Inflammatory macrophage treated with lipopolysaccharide for 4 hours (primary cell): Measurements from ENCODE around the gene TBCD.
A peak's percentile ranks its signal among the peaks of the same experiment; 100 is the strongest.

Experiments
- DNase-seq: peaks from one replicate; pipeline ENCODE4 v3.0.0-alpha.2; 2020

Gene TBCD

DNA sequence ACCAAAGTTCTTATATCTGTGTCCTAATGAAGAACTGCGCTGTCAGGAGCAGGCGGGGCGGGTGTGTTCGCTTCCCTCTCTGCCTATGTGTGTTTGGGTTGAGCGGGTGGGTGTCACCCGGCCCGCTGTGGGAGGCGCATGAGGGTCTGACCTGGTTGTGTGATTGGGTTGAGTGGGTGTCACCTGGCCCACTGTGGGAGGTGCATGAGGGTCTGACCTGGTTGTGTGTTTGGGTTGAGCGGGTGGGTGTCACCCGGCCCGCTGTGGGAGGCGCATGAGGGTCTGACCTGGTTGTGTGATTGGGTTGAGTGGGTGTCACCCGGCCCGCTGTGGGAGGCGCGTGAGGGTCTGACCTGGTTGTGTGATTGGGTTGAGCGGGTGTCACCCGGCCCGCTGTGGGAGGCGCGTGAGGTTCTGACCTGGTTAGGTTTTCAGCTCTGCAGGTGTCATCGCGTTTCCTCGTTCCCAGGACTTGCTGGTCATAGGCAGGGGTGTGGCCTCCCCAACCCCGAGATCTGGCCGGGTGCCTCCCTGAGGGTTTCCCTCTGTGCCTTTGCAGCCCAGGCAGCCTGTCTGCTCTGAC is 157.5 kb downstream of the TBCD start:
- no peak for DNase-seq

GRCh38 chr17:82910041-82910481 is 158.2 kb downstream of the TBCD start:
- no peak for DNase-seq

GRCh38 chr17:82910770-82911169 is 158.9 kb downstream of the TBCD start:
- DNase-seq, result no peak

DNA sequence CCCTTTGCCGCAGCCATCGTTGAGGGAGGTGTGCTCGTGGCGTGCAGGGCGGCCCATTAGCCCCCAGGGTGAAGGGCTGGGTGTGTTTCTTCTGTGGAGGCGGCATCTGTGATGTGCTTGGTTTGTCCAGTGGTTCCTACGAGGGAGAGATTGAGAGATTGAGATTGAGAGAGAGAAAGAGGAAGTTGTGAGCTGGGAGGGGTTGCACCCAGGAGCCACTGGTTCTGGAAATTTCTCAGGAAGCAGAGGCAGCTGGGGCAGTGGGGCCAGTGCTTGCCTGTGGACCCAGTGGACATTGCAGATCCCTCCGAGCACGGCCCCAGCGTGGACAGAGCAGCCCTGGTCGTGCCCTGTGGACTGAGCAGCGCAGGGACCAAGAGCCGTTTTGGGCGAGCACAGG is 160.0 kb downstream of the TBCD start:
- DNase-seq, result peak; percentile 62

DNA sequence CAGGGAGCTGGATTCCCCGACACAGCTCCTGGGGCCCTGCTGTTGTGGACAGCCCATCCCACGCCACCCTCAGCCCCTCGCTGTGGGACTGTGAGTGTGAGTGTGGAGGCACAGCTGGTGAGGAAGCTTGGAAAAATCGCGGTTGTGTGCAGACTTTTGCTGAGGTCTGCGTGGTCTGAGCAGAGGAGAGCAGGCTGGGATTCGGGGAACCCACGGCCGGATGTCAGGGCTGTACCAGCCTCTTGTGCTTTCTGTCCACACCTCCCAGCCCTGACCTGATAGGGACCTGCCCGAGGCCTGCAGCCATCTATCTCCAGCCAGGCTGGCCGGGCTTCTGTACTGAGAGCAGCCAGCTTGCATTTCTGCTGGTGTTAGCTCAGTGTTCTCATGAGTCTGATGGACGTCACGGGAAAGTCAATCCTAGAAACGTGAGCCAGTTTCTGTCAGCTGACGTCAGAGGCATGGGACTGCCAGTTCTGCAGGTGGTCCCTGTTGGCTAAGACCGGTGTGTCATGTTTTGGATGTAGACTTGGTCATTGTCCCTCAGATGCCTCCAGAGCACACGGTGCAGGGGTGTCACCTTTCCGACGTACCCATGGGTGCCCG is 160.7 kb downstream of the TBCD start:
- DNase-seq, result no peak

DNA sequence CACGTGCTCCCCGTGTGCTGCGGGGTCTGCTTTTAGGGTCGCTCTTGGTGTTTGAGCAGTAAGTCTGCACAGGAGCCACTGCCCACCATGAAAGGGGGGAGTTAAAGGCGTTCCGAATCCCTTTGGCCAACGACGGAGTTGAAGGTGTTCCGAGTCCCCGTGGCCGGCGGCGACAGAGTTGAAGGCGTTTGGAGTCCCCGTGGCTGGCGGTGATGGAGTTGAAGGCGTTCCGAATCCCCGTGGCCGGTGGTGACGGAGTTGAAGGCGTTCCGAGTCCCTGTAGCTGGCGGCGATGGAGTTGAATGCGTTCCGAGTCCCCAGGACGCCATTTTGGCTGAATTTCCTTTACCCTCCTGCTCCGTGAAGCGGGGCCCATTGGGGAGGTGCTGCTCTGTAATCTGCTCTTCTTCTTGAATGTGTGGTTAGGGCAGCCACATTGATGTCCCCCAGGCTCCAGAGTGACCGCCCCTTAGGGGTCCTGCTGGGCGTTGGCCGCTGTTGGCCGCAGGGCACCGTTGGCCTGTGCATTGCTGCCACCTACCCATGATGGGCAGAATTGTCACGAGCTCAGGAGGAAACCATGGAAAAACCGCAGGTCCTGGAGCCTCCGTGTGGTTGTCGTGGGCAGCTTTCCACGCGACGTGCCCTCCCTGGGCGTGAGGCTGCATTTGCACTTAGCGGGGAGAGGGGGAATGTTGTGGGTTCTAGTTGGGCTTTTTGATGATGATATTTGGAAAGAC is 161.6 kb downstream of the TBCD start:
- no peak for DNase-seq

GRCh38 chr17:82914375-82914774 is 162.5 kb downstream of the TBCD start:
- no peak for DNase-seq

GRCh38 chr17:82915010-82915756 is 163.3 kb downstream of the TBCD start:
- no peak for DNase-seq

- DNase-seq, result no peak
Observed at GRCh38 chr17:82915757-82916027, 163.8 kb downstream of the TBCD start.

DNA sequence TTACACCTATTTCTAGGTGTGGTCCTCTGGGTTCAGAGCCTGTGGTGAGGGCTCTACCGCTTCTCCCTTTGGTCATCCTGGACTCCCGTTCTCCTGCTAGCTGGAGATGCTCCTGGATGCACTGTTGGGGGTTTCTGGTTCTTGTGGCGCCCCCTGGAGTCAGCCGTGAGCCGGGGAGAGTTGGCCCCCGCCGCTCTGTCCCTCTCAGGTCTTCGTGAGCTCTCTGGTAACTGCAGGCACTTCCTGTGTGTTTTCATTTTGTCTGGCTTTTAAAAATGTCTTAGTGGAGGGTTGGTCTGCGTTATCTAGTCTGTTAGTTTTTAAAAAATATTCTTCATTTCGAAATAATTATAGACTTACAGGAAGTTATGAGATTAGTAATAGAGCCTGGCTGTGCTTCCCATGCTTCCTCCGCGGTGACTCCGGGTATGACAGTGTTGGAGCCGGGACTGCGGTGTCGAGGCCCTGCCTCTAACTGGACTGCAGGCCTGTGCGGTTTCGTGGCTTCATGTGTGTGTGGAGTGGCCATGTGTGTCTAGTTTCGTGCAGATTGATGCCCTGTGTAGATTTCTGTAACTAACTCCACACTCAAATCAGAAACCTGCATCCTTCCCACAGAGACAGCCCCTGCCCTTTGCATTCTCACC is 166.0 kb downstream of the TBCD start:
- DNase-seq, result peak; percentile 6

- no peak for DNase-seq
Observed at GRCh38 chr17:82918508-82918907, 166.6 kb downstream of the TBCD start.

- no peak for DNase-seq
Observed at GRCh38 chr17:82920150-82920549, 168.3 kb downstream of the TBCD start.

DNA sequence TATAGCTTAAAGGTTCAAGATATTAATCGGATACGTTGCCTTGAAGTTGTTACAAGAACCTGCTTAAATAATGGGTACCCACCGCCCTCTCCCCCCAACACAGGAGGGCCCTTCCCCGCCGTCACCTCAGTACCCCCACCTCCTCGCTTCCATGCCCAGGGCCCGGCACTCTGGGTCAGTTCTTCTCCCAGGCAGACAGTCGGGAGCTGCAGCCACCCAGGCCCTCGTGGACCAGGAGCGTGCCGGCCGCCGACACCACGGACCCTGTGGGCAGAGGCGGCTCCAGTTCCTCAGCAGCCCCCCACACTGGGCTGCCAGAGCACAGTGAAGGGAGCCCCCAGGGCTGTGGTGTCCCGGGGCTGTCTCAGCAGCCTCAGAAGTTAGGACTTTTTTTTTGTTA is 168.8 kb downstream of the TBCD start:
- DNase-seq, result no peak

DNA sequence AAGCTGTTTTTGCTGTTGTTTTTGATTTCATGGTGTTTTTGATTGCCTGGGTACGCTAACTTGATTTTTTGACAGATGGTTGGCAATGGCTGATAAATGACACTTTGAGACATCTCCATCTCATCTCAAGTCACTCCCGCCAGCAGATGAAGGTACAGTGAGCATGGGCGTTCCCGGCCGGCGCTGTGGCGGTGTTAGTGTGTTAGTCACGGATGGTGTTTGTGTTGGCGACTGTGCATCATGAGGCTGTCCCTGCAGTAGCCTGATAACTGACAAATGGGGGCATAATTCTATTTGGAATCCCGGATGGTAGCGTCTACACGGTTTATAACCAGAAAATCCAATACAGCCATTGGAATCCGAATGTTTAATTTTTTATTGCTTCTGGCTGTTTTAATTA is 169.6 kb downstream of the TBCD start:
- no peak for DNase-seq

GRCh38 chr17:82922646-82923045 is 170.8 kb downstream of the TBCD start:
- DNase-seq, result no peak

DNA sequence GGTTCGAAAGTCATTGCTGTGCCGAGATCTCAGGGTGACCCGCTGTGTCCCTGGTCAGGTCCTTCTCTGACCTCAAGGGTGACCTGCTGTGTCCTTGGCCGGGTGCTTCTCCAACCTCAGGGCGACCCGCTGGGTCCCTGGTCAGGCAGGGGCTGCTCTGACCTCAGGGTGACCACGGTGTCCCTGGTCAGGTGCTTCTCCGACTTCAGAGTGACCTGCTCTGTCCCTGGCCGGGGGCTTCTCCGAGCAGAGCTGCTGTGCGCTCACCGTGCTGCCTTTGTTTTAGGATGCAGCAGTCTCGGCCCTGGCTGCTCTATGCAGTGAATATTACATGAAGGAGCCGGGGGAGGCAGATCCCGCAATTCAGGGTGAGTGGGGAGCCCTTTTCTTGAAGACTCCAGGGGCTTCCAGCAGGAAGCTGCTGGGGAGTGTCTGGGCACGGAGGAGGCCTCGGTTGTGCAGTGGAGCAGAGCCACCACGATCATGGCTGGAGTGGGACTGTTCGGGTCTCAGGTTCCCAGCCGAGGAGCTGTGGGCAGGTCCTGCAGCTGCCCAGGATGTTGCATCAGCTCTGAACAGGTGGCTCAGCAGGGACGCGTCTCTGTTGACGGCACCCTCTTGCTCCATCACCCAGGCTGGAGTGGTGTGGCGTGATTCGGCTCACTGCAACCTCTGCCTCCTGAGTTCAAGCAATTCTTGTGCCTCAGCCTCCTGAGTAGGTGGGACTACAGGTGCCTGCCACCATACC is 171.7 kb downstream of the TBCD start:
- DNase-seq, result no peak

- no peak for DNase-seq
Observed at GRCh38 chr17:82924214-82924613, 172.3 kb downstream of the TBCD start.

GRCh38 chr17:82924812-82925211 is 172.9 kb downstream of the TBCD start:
- no peak for DNase-seq

DNA sequence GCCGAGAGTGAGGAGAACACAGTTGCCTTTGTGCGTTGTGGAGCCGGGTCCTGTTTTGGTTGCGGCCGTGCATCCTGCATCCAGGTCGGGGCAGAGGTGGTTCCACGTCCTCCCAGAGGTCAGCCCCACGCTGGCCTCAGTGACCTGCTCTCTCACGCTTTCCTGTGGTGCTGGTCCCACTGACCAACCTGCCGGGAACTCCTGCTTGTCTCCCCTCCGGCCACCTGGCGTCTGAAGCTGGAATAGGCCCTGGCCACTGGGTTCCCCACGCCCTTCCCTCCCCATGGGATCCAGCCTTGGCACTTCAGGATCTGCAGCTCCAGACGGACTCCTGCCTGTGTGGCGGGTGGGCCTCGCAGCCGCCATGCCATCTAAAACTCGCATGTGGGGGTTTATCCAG is 173.5 kb downstream of the TBCD start:
- no peak for DNase-seq

- no peak for DNase-seq
Observed at GRCh38 chr17:82926081-82926480, 174.2 kb downstream of the TBCD start.

DNA sequence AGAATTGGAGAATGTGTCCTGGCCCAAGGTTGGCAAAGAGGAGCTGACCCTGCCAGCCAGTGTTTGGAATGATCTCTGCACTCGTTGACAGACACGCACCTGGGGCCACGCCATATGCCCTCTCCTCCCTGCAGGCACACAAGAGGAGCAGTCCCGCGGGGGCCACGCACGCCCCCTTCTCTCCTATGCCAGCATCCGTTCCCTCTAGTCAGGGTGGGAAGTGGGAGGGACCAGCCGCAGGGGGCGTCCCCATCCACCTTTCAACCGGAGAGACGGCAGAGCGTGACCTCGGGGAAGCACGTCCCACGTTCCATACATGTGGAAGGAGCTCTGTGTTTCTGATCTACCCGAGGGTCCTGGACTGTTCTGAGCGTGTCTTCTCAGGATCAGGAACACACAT is 174.9 kb downstream of the TBCD start:
- DNase-seq, result no peak

DNA sequence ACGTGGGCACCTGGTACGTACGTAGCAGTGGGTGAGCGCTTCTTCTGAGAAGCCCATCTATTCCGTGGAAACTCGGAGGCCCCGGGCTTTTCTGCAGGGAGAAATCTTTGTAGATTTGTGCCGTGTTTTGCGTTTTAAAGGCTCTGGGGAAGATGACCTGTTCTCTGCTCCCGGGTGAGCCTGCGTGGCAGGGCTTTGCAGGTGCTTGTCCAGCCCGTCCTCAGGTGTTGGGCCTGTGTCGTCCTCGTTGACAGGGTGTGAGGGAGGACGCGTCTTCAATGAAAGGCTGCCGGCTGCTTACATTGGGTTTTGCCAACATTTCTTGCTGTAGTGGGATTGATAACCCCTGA is 175.4 kb downstream of the TBCD start:
- no peak for DNase-seq
